HFFc6 (cell line): ENCODE measurements around the gene PCDHB3. TPM values are rescaled to one million over a fixed set of nuclear protein-coding genes. Genes with fewer than 3 reads are reported as not detected.
"Not testable (repeated sequence)": the region's sequence is repeated elsewhere in the genome, so short reads cannot be mapped to it uniquely, and the experiment has no call there.

Experiments
- DNase-seq: peaks from one replicate; pipeline ENCODE4 v3.0.0-alpha.2; 2018
- H3K27ac Mint-ChIP-seq: 2 replicates; pipeline ENCODE4 v1.8.0; 2020; ENCODE audit warnings: mild to moderate bottlenecking, mixed read lengths
- H3K27me3 Mint-ChIP-seq: 2 replicates; pipeline ENCODE4 v1.8.0; 2021; ENCODE audit warnings: mild to moderate bottlenecking, moderate library complexity, mixed read lengths; ENCODE audit not compliant: insufficient read depth
- H3K36me3 Mint-ChIP-seq: 2 replicates; pipeline ENCODE4 v1.8.0; 2021; ENCODE audit warnings: low read depth, mixed read lengths
- H3K4me1 Mint-ChIP-seq: 2 replicates; pipeline ENCODE4 v1.8.0; 2020; ENCODE audit warnings: low read depth, mixed read lengths
- H3K4me3 Mint-ChIP-seq: 2 replicates; pipeline ENCODE4 v1.8.0; 2020; ENCODE audit warnings: mild to moderate bottlenecking, moderate library complexity, mixed read lengths
- H3K9me3 Mint-ChIP-seq: 2 replicates; pipeline ENCODE4 v1.8.0; 2020; ENCODE audit warnings: mild to moderate bottlenecking, mixed read lengths
- CTCF ChIP-seq: fragments of 200-600 bp; sonication (generic); IDR thresholded peaks from 2 replicates; pipeline ENCODE4 v1.5.0; 2021; ENCODE audit warnings: antibody characterized with exemption, mild to moderate bottlenecking
- total RNA-seq, 6 experiments: library from RNA; stranded (reverse); fragmentation: NEBNext Ultra II Directional; extraction: Animal tissue kit (Norgen Biotek cat#: 25700); gene quantifications; 2 replicates in 1 of 6; 3 replicates in 5 of 6; pipeline ENCODE4 v1.2.3, GENCODE V29; 2021

The PCDHB3 gene
- total RNA-seq, 6 experiments from 2014 or later: 0.20 to 0.36 (median 0.30) TPM

GRCh38 chr5:141105350-141105749 is 5.1 kb downstream of the PCDHB3 start:
- no peak overlapping the region for H3K27ac Mint-ChIP-seq
- H3K4me1 Mint-ChIP-seq: peaks cover 5% of the 10 kb centered on the region
- peaks cover 37% of the 10 kb centered on the region for H3K9me3 Mint-ChIP-seq
- peaks cover 3% of the 10 kb centered on the region for H3K36me3 Mint-ChIP-seq
- no peak overlapping the region for H3K4me3 Mint-ChIP-seq
- DNase-seq: no peak
- H3K27me3 Mint-ChIP-seq: peaks cover 2% of the 10 kb centered on the region; the same call in 1 of the 2 replicates
- no peak for TF ChIP-seq CTCF

DNA sequence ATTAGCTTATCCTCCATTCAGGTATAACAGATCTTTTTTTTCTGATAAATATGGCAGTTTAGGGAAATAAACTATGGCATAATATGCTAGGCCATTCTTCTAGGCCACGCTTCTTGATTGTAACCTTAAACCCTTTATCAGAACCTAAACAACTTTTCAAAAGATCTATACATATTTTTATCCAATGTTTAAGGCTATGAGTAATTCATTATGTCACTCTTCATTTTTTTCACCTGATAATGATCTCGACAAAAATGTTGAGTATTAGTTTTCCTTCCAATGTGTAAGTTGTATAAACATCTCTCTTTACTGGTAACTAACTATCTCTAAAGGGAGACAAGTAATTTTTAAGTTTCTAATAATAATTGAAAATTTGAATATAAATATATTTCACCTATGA is 19.0 kb downstream of the PCDHB3 start:
- Mint-ChIP-seq H3K4me1 (no peaks in the 10 kb centered on the region), H3K27ac (no peak overlapping the region), H3K4me3 (no peak overlapping the region), H3K9me3 (peaks cover 35% of the 10 kb centered on the region), H3K36me3 (peaks cover 7% of the 10 kb centered on the region), H3K27me3 (no peaks in the 10 kb centered on the region; the same call in none of the 2 replicates)
- no peak for TF ChIP-seq CTCF
- DNase-seq: no peak

DNA sequence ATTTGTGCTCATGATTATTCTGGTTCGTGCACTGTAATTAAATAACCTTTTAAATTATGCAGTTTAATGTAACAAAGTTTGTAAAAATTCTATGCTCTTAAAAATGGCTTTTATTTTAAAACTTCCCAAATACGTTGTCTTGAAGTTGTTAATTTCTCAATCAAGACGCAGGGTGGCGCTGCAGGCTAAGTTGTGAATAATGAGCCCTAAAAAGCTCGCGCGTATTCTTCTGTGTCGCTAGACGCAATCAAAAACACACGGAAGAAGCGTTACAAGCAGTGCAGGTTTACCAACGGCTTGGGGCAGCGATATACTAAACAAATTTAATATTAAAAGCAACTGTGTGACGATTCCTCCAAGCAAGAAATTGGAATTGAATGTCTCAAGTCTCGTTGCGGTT is 21.3 kb downstream of the PCDHB3 start, which contains the start of gene PCDHB4:
PCDHB4 (plus strand) TSS at position 256 of the 400 bp plus-strand sequence. CDS start 181 bp downstream, outside the sequence.
- Mint-ChIP-seq H3K4me3 (peak within 1 kb of the TSS; percentile 41; the same call in 1 of the 2 replicates), H3K27me3 (no peaks in the 10 kb centered on the region; the same call in 1 of the 2 replicates), H3K27ac (no peak within 1 kb of the TSS), H3K4me1 (no peaks in the 10 kb centered on the region), H3K36me3 (peaks cover 7% of the 10 kb centered on the region), H3K9me3 (peaks cover 16% of the 10 kb centered on the region)
- TF ChIP-seq CTCF: peak; percentile 55
- DNase-seq: no peak

DNA sequence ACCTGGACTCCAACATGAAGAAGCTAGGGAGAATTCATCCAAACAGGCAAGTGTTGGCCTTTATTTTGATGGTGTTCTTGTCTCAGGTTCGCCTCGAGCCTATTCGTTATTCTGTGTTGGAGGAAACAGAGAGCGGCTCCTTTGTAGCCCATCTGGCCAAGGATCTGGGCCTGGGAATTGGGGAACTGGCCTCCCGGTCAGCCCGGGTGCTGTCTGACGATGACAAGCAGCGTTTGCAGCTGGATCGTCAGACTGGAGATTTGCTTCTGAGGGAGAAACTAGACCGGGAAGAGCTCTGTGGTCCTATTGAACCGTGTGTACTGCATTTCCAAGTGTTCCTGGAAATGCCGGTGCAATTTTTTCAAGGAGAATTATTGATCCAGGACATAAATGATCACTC is 21.7 kb downstream of the PCDHB3 start:
- Mint-ChIP-seq H3K36me3 (peaks cover 7% of the 10 kb centered on the region), H3K27me3 (no peaks in the 10 kb centered on the region; the same call in 1 of the 2 replicates), H3K27ac (no peak overlapping the region), H3K4me3 (peak overlapping the region; percentile 41; the same call in 1 of the 2 replicates), H3K4me1 (no peaks in the 10 kb centered on the region), H3K9me3 (peaks cover 13% of the 10 kb centered on the region)
- no peak for DNase-seq
- no peak for TF ChIP-seq CTCF

DNA sequence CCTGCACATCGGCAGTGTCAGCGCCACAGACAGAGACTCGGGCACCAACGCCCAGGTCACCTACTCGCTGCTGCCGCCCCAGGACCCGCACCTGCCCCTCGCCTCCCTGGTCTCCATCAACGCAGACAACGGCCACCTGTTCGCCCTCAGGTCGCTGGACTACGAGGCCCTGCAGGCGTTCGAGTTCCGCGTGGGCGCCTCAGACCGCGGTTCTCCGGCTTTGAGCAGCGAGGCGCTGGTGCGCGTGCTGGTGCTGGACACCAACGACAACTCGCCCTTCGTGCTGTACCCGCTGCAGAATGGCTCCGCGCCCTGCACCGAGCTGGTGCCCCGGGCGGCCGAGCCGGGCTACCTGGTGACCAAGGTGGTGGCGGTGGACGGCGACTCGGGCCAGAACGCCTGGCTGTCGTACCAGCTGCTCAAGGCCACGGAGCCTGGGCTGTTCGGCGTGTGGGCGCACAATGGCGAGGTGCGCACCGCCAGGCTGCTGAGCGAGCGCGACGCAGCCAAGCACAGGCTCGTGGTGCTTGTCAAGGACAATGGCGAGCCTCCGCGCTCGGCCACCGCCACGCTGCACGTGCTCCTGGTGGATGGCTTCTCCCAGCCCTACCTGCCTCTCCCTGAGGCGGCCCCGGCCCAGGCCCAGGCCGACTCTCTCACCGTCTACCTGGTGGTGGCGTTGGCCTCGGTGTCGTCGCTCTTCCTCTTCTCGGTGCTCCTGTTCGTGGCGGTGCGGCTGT is 23.3 kb downstream of the PCDHB3 start:
- H3K36me3 Mint-ChIP-seq, H3K27ac Mint-ChIP-seq, H3K4me3 Mint-ChIP-seq, H3K27me3 Mint-ChIP-seq, H3K4me1 Mint-ChIP-seq, DNase-seq: not testable (repeated sequence)
- H3K9me3 Mint-ChIP-seq: peaks cover 13% of the 10 kb centered on the region

DNA sequence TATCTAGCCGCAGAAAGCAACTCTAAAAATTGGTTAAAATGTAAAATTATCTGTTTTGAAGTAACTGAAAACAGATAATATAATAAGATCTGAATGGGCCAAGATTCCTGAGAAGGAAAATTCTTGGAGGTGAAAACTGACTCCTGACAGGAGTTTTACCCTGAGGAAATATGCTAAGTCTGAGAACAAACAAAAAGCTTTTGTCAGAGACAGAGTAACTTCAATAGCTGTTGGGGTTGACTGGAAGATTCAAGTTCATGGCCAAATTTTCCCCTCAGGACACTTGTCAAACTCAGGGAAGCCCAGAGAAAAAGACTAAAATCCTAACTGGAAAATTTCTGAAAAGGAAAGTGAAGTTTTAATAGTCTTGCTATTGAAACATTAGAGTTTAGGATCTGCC is 27.0 kb downstream of the PCDHB3 start:
- Mint-ChIP-seq H3K9me3 (peaks cover 9% of the 10 kb centered on the region), H3K27ac (no peak overlapping the region), H3K27me3 (no peaks in the 10 kb centered on the region; the same call in 1 of the 2 replicates), H3K36me3 (peaks cover 7% of the 10 kb centered on the region), H3K4me3 (no peak overlapping the region), H3K4me1 (no peaks in the 10 kb centered on the region)
- no peak for TF ChIP-seq CTCF
- DNase-seq: no peak
